AML-193 (cell line): ENCODE data around the gene CUL7.

Experiments used
- DNase-seq, 2 experiments: peaks; one replicate each; lab custom pipeline; 2025; lab: John Stamatoyannopoulos, UW

Gene CUL7

DNA sequence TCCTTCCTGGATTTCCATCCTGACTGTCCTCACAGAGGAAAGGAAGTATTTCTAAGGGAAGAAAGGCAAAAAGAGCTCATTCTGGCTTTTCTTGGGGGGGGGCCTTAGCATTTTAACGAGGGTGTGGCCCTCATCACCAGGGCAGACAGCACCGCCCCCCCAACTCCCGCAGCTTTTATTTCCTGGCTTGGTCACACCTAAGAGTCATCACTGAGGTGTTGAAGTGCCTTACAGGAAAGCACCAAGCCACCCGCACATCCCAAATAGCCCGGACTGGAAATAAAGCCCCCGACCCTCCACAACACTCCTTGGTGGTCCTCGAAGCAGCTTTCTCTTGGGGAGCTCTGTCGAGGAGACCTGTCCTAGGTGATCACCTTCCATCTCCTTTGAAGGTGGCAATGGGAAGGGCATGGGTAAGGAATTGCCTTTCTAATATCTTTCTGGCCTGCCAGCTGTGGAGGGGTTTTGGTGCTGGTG lies 23.7 kb upstream of the CUL7 start:
- DNase-seq, result no peak

DNA sequence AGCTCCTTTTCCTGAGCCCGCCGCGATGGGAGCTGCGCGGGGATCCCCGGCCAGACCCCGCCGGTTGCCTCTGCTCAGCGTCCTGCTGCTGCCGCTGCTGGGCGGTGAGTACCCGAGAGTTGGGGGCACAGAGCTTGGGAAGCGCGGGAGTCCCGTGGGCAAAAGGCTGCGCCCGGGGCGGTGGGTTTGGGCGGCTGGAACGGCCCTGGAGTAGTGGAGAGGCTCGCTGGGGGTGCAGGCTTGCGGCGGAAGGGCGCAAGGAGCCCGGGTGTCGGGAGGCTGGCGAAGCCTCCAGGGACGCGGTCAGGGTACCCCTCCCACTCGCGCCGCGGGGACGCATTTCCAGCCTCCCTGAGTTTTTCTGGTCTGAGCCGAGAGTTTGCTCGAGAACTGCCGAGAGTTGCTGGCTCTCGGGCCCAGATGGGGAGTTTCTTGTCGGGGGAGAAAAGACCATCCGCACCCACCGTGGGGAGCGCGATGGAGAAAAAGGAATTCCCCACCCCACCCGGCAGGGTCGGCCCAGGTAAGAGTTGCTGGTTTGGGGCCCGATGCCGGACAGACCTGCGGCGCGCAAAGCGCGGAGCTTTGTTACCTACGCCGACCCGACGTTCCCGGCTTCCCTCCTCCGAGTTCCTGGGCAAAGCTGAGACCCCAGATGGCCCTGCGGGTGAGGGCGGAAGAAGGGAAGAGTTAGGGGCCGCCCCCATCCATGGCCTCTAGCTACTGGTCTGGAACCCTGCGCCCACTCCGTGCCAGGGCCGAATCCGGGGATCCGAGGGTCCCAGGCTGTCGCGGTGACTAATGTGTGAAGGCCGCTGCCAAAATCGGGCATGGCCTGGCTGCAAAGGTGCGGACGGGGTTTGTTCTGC lies 23.0 kb upstream of the CUL7 start:
- no peak for DNase-seq

DNA sequence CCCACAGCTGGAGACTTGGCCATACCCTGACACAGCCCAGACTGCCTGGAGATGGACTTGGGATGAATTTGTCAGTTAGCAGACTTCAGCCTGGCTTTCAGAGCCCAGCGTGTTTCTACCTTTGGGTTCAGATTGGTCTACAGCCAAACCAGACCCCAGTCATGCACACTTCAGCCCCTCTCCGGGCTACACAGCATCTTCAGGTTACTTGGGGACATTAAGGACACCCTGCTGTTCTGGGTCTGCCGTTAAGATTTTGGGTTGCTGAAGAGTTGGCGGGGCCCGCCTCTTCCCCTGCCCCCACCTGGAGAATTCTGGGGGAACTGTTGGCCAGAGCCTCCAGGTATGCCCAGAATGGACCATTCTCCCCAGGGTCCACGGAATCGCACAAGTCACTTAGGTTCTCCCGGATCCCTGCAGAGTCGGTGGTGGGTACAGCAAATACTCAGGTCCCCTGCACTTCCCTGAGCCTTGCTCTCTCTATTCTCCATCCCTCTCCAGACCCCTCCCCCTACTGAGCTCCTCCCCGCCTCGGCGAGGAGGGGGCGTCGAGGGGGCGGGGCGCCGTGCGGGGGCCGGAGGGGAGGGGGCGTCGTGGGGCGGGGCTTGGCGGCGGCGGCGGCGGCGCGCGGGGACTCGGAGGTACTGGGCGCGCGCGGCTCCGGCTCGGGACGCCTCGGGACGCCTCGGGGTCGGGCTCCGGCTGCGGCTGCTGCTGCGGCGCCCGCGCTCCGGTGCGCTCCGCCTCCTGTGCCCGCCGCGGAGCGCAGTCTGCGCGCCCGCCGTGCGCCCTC lies 22.2 kb upstream of the CUL7 start, which contains the start of gene PTK7:
Gene PTK7, plus strand, starts transcription at position 645 of the 794 bp plus-strand sequence. CDS start 175 bp downstream, outside the sequence.
- DNase-seq, result no peak

DNA sequence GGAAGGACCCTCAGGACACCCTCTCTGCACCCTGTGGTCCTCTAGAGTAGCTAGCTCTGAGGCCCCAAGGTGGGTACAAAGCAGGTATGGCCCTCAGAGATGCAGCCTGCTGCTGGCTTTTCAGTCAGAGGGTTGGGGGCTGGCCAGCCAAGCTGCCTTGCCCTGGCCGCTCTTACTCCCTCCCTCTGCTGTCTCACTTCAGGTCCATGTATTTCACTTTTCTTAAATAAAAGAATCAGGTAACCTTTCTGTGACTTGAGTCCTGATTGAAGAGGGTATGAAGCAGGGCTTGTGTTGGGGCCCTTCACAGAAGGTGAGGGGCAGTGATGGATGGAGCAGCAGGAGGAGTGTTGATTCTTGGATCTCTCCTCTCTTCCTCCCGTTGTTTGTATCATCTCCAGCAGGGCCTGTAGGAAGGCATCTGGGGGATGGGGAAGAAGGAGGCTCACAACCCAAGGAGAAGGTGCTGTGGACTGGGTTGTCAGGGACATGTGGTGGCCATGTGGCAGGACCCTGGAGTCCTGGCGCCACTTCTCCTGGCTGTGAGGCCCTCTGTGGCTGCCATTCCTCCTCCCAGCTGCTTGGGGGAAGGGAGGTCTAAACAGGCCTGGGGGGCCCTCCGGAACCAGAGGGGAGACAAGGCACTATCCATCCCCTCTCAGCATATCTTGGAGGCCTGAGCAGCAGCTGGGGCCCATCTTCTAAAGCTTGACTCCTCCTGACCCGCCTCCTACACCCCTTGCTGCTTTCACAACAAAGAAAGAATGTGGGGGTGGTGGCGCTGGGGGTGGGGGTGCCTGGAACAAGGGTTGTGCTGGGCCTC lies 21.4 kb upstream of the CUL7 start:
- DNase-seq, result no peak

DNA sequence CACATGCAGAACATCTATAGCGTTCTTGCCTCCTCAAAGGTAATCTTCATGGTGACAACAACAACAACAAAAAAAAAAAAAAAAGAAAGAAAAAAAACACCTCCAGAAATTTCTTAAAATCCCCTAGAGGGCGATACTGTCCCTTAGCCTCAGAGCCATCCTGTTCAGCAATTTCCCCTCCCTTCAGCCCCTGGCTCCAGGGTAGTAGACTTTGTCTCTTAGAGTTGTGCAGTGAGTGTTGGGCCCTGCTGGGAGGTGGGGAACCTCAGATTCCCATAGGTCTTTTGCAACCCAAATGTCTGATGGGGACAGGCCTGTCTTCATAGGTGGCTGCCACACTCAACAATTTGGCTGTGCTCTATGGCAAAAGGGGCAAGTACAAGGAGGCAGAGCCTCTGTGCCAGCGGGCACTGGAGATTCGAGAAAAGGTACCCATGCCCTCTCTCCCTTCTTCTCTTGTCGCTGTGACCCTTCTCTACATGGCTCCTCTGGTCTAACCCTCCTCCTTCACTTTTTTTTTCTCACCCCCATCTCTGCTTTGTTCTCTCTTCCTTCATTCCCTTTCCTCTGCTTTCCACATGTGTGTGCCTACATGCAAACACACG lies 16.5 kb upstream of the CUL7 start:
- DNase-seq, result peak; percentile 74 to 76

DNA sequence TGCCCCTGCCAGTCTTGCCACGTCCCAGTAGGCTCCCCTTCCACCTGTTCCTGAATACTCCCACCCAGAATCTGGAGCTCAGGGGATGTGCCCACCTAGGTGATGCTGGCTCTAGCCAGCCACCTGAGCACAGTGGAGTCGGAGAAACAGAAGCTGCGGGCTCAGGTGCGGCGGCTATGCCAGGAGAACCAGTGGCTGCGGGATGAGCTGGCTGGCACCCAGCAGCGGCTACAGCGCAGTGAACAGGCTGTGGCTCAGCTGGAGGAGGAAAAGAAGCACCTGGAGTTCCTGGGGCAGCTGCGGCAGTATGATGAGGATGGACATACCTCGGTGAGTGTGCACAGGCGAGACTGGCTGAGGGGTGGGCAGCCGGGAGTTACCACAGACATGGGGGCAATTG lies 9.2 kb upstream of the CUL7 start:
- no peak for DNase-seq

DNA sequence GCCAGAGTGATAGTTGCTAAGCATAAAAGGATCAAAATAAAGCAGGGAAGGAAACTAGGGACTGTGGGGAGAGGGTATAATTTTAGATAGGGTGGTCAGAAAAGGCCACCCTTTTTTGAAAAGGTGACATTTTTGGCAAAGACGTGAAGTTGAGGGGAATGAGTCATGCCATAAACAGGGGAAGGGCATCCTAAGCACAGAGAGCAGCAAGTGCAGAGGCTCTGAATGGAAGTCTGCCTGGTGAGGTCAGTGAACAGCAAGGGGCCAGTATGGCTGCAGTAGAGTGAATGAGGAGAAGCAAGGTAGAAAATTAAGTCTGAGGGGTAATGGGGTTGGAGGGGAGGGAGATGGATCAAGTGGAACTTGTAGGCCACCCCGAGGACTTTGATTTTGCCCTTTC lies 8.2 kb upstream of the CUL7 start:
- no peak for DNase-seq

DNA sequence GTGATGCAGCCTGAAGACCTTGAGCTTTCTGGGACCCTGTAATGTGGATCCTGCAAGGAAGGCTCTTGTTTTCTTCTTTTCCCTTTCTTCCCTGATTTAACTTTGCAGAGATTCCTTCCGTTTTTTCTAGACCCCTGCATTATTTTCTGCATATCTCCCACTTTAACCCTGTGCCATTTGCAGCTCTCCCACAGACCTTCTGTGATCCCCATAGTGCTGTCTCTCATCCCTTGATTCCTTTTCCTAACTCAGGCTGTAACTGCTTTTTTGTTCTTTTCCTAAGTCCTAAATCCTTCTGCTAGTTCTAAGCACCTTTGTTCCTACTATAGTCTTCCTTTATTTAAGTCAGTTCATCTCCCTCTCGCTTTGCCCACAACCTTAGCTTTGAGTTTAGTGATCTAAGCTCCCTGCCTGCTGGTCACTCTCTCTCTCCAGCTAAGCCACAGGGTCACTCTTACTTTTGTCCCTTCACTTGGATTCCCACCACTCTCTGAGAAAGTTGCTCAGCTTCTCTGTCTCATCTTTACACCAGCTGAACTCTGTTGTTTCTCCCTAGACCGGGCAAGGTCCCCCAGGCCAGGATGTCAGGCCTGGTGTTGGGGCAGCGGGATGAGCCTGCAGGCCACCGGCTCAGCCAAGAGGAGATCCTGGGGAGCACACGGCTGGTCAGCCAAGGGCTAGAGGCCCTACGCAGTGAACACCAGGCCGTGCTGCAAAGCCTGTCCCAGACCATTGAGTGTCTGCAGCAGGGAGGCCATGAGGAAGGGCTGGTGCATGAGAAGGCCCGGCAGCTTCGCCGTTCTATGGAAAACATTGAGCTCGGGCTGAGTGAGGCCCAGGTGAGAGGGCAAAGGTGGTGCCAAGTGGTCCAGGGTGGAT lies 7.3 kb upstream of the CUL7 start:
- no peak for DNase-seq

DNA sequence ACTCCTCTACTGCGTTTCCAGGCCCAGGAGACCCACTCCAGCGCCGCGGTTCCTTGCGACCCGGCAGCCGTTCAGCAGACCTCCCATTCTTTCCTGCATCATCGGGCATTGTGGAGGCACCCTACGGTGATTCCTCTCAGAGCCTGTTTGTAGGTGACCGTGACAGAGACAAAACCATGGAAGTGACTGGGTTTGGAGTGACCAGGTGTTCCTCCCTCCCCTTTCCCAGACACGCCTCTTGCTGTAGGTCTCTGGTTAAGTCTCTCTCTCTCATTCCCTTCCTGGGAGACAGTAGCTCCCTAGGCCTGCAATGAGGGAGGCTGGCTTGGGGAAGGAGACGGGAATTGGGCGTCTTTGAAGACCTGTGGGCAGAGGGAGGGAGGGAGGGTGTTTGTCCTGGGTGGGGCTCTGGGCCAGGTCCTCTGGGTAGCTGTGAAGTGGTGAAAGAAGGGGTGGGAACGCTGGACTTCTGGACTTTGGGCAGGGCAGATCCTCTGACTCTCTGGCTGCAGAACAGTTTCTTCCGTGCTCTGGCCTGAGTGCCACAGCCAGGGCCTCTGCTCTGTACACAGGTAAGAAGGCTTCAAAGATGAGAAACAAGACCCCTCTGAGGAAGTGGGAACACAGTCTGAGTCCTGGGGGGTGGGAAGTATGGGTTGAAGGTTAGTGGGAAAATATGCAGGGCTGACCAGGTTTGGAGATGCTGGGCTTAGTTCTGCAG lies 6.5 kb upstream of the CUL7 start:
- no peak for DNase-seq

DNA sequence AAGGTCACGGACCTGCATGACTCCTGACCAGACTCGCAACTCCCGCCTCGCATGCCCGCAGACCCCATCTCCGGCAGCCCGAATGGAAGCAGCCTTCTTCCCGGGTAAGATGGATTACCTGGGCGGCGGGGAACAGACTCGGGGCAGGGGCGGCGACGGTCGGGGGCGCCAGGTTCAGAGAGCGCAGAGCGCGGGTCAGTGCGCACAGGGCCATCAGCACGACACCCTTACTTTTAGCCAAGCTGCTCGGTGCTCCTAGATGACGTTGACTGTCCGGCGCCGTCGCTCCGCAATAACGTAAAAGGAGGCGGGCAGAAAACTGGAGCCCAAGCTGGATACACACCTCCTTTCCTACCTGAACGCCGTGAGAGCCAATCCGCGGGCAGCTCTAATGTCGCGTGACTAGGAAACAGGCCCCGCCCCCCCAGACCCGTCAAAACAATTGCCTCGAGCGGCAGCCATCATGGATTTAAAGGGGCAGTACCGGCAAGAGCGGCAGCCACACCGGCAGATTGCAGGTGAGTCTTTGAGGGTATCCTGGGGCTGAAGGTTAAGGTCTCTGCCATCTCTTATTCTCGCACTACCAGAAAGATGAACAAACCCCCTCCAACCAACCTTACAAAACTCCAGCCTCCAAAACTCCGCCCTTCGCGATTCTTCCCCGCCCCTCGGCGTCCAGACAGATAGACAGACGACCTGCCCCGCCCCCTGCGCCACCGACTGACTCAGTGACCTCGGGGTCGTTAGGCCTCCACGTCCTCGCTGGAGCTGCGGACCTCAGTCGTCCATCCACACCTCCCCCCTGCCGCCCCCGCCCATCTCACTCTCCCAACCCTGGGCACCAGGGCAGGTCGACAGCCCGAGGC lies 5.8 kb upstream of the CUL7 start, which contains the start of the genes KLC4 and MRPL2:
Gene KLC4, plus strand, starts transcription at position 464 of the 866 bp plus-strand sequence. CDS start 1,705 bp downstream, outside the sequence.
Gene MRPL2, minus strand, starts transcription at position 267 of the 866 bp plus-strand sequence. Its CDS starts 53 bp downstream, at position 214.
- peak; percentile 99 for DNase-seq

DNA sequence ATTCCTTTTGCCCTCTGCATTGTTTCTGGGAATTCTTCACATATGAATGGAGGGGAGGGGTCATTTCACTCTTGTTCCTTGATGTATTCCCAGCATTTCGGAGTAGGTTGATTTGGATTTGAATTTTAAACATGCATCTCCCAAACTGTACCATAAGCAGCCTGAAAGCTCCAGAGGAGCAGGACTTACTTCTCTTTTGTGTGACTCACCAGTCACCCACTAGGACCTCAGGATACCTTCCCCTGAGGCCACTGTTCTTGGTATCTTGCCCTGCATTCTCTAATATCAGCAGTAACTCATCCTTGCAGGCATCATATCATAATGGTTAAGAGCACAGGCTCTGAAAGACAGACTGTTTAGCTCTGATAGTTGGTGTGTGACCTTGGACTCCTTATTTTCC lies 4.9 kb upstream of the CUL7 start:
- no peak for DNase-seq

DNA sequence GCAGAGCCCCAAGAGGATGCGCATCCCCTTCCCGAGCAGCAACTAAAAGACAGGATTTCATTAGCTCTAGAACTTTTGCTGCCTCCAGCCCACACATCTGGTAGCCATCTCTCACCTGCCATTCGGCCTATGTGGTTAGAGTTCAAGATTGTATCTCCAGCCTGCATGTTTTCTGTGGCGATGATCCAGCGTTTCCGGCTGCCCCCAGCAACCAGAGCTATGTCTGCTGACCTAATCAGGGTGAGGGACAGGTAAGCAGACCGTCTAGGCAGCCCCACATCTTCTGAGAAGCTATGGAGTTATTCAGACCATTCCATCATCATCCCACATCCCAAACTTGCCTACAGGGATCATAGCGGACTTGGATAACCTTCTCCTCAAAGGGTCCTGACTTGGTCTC lies 2.3 kb upstream of the CUL7 start:
- DNase-seq, result no peak

DNA sequence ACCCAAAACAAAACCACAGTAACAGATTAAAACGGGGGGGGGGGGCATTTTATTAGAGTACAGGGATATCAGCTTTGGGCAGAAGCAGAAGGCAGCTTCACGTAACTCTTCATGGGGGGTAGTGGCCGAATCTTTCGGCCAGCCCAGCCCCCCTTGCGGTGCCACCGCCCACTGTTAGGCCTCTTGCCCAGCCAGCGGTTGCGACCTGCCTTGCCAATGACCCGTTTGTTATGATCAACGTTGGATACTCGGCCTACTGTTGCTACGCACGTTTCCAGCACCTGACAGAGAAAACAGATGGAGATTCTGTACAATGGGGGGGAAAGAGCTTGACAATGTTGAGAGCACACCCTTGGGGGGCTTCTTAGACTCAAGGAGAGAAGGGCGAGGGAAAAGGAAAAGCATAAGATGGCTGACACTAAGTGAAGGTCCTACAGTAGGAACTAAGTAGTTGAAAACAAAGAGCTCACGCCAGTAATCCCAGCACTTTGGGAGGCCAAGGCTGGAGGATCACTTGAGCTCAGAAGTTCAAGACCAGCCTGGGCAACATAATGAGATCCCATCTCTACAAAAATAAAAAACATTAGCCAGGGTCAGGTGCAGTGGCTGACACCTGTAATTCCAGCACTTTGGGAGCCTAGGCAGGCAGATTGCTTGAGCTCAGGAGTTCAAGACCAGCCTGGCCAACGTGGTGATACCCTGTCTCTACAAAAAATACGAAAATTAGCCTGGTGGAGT lies 724 bp upstream of the CUL7 start:
- DNase-seq, result no peak

DNA sequence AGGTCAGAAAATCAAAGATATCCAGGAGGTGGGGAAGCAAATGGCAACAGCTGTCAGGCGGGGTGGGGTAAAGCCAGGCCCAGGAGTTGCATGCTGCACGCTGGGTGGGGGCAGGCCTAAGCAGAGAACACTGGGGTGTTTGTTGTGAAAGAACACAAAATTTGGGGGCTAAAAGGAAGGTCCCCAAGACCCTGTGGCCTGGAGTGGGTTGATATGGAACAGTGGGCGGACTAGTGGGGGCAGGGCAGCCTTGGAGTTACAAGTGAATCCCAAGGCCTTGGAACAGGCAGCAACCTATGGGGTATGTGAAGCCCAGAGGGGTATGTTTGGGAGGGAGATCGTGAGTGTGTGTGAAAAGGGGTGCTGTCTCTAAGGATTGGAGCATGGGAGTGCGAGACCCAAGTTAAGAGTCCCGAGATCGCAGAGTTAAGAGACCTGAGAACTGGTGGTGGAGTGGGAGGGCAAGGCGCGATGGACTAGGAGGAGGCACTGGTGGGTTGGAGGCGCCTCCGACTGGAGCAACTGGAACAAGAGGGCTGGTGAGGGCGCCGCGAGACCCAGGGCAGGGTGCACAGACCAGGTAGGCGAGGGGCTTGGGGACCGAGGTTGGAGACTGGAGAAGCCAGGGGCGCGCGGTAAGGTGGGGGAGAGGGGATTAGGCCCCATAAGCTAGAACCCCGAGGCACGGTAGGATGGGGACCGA lies 658 bp downstream of the CUL7 start:
- peak in 1 of 2 experiments; percentile 17 for DNase-seq

DNA sequence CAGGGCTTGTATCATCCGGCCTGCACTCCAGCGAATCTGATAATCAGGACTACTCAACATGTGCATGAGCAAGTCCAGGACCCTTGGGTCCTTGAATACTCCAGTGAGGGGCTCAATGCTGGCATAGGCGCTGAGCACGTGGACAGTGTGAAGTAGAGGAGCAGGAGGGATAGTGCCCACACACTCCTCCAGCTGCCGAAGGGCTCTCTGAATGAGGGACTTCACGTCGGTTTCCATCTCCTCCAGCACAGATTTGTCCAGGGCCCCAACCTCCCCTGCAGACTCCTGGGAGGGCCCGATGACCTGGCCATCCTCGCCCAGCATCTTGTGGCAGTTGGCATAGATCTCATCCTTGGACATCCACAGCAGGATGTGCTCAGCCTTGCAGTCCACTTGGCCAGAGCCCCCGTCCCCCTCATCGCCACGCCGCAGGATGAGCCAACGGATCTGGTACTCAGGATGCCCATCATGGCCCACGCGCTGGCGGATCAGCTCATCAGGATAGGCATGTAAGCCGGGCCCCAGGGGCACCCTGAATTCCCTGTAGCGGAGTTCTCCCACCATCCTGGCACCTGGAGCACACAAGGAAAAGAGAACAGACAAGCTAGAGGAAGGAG lies 1.3 kb downstream of the CUL7 start:
- DNase-seq, result no peak

DNA sequence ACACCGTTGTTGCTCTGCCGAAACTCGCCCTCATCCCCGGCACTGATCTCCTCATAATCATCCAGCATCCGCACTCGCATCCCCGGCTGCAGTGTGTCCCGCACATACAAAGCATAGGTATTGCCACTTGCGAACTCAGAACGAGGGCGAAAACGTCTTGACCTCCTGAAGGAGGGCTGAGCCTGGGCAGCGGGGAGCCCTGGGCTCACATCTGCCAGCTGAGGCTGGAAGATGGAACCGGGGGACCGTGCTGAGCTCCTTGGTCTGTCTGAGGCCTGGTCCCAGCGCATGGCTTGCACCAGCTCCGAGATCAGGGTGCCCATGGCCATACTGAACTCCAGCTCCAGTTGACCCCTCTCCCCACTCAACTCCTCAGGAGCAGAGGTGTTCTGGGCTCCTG lies 2.7 kb downstream of the CUL7 start:
- DNase-seq, result no peak

DNA sequence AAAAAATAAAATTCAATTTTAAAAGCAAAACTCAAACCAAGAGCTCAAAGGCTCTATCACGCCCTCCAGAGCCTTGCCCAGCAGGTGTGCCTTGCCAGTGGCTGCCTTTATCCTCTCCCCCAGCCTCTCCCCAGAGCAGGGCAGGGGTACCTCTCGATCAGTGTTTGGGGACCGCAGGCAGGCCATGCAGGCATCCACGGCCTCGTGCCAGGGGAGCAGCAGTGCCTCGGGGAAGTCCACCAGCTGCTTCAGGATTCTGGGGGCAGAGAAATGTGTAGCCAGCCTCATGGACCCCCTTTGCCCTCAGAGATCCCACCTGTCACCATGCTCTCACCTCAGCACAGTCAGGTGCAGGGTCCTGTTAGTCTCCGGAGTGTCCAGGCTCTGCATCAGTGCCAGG lies 5.7 kb downstream of the CUL7 start:
- no peak for DNase-seq
